A549 (cell line): ENCODE results near the gene SLC25A17.

Source experiments
- CEBPB ChIP-seq, 2 experiments: fragments of >200 bp in 1 of 2; sonication (Bioruptor Twin) in 1 of 2; formaldehyde crosslinking in 1 of 2; IDR thresholded peaks; 2 replicates each; pipeline ENCODE4 v1.6.1; 2012 to 2016
- CHD2 ChIP-seq: fragments of 150-350 bp; IDR thresholded peaks from 2 replicates; pipeline ENCODE4 v1.6.1; 2014; ENCODE audit warnings: low read length; ENCODE audit not compliant: partially characterized antibody
- EP300 ChIP-seq, 2 experiments: fragments of >200 bp; sonication (Bioruptor Twin); formaldehyde crosslinking; IDR thresholded peaks; 2 replicates in 1 of 2; 3 replicates in 1 of 2; pipeline ENCODE4 v1.6.1; 2016 to 2017
- JUNB ChIP-seq: fragments of >200 bp; sonication (Bioruptor Twin); formaldehyde crosslinking; IDR thresholded peaks from 2 replicates; pipeline ENCODE4 v1.6.1; 2016
- MAFK ChIP-seq: fragments of 450-650 bp; IDR thresholded peaks from 2 replicates; pipeline ENCODE4 v1.6.1; 2014; ENCODE audit not compliant: partially characterized antibody
- POLR2A ChIP-seq: IDR thresholded peaks from 2 replicates; pipeline ENCODE4 v1.6.1; 2012; ENCODE audit warnings: mild to moderate bottlenecking, low read length
- RAD21 ChIP-seq, 2 experiments: fragments of >200 bp in 1 of 2; sonication (Bioruptor Twin) in 1 of 2; formaldehyde crosslinking in 1 of 2; IDR thresholded peaks in 1 of 2; conservative IDR thresholded peaks in 1 of 2; 2 replicates in 1 of 2; 3 replicates in 1 of 2; pipeline ENCODE4 v1.6.1; 2012 to 2018; ENCODE audit warnings: inconsistent platforms in 1 of 2
- RFX5 ChIP-seq: fragments of 450-650 bp; IDR thresholded peaks from 2 replicates; pipeline ENCODE4 v1.7.1; 2014; ENCODE audit warnings: antibody characterized with exemption, mild to moderate bottlenecking, moderate library complexity
- SMC3 ChIP-seq: fragments of >200 bp; sonication (Bioruptor Twin); formaldehyde crosslinking; IDR thresholded peaks from 3 replicates; pipeline ENCODE4 v1.6.1; 2018; ENCODE audit warnings: inconsistent platforms
- TP53 ChIP-seq: fragments of 250-450 bp; sonication (Bioruptor Pico); IDR thresholded peaks from 2 replicates; pipeline ENCODE4 v1.5.0; 2021; ENCODE audit warnings: mild to moderate bottlenecking, moderate library complexity
- TF ChIP-seq, protein P1 (sequence below): fragments of >200 bp; sonication (Bioruptor Twin); formaldehyde crosslinking; IDR thresholded peaks from 3 replicates; pipeline ENCODE4 v1.5.1; 2016
- TF ChIP-seq, protein P2 (sequence below): fragments of >200 bp; sonication (Bioruptor Twin); formaldehyde crosslinking; IDR thresholded peaks from 3 replicates; pipeline ENCODE4 v1.6.1; 2016

DNA sequence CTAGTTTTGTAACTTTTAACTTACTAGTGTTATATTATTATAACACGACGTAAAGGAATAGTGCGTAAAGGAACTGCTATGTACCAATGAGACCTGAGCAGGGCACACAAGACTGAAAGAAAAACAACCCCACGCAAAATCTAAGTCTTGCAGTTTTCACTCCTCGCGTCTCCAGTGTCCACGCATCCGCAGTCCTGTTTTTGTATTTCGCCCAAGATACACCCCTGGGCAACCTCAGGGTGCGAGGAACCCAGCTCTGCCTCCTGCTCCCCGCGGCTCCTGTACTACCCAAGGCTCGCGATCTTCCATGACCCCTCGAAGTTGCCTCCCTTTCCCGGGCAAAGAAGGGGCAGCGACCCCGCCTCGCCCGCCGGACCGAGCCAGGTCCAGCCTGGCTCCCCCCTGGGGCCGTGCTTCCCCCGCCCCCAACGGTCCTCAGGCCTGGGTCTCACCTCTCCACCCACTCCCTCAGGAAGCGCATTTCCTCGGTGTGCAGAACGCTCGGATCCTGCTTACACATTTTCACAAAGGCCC is 36.9 kb upstream of the SLC25A17 start:
- TF ChIP-seq, protein P1, sequence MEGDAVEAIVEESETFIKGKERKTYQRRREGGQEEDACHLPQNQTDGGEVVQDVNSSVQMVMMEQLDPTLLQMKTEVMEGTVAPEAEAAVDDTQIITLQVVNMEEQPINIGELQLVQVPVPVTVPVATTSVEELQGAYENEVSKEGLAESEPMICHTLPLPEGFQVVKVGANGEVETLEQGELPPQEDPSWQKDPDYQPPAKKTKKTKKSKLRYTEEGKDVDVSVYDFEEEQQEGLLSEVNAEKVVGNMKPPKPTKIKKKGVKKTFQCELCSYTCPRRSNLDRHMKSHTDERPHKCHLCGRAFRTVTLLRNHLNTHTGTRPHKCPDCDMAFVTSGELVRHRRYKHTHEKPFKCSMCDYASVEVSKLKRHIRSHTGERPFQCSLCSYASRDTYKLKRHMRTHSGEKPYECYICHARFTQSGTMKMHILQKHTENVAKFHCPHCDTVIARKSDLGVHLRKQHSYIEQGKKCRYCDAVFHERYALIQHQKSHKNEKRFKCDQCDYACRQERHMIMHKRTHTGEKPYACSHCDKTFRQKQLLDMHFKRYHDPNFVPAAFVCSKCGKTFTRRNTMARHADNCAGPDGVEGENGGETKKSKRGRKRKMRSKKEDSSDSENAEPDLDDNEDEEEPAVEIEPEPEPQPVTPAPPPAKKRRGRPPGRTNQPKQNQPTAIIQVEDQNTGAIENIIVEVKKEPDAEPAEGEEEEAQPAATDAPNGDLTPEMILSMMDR = no peak
- TF ChIP-seq POLR2A = no peak; the same call in 1 of the 2 replicates
- TF ChIP-seq RAD21 (conservative IDR thresholded peaks at IDR 0.05 in 1 of 2, IDR thresholded peaks at IDR 0.05 in 1 of 2) = no peak
- TF ChIP-seq JUNB = no peak
- no peak for TF ChIP-seq TP53 (CRISPR knock-in tag)
- no peak for TF ChIP-seq SMC3
- no peak for TF ChIP-seq CEBPB (IDR thresholded peaks at IDR 0.05)
- no peak for TF ChIP-seq CHD2
- TF ChIP-seq EP300 (IDR thresholded peaks at IDR 0.05) = no peak
- no peak for TF ChIP-seq RFX5
- TF ChIP-seq MAFK = no peak
- TF ChIP-seq, protein P2, sequence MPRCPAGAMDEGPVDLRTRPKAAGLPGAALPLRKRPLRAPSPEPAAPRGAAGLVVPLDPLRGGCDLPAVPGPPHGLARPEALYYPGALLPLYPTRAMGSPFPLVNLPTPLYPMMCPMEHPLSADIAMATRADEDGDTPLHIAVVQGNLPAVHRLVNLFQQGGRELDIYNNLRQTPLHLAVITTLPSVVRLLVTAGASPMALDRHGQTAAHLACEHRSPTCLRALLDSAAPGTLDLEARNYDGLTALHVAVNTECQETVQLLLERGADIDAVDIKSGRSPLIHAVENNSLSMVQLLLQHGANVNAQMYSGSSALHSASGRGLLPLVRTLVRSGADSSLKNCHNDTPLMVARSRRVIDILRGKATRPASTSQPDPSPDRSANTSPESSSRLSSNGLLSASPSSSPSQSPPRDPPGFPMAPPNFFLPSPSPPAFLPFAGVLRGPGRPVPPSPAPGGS = no peak
